SK-N-MC (cell line): ENCODE data around the gene HUNK.

Experiments
- EZH2 ChIP-seq: fragments of 200-600 bp; sonication (generic); IDR thresholded peaks from one replicate; pipeline ENCODE4 v1.6.1; 2017; ENCODE audit warnings: antibody characterized with exemption
- POLR2AphosphoS5 ChIP-seq: IDR thresholded peaks from 2 replicates; pipeline ENCODE4 v1.6.1; 2012; ENCODE audit warnings: mild to moderate bottlenecking, low read depth, low read length, borderline replicate concordance

DNA sequence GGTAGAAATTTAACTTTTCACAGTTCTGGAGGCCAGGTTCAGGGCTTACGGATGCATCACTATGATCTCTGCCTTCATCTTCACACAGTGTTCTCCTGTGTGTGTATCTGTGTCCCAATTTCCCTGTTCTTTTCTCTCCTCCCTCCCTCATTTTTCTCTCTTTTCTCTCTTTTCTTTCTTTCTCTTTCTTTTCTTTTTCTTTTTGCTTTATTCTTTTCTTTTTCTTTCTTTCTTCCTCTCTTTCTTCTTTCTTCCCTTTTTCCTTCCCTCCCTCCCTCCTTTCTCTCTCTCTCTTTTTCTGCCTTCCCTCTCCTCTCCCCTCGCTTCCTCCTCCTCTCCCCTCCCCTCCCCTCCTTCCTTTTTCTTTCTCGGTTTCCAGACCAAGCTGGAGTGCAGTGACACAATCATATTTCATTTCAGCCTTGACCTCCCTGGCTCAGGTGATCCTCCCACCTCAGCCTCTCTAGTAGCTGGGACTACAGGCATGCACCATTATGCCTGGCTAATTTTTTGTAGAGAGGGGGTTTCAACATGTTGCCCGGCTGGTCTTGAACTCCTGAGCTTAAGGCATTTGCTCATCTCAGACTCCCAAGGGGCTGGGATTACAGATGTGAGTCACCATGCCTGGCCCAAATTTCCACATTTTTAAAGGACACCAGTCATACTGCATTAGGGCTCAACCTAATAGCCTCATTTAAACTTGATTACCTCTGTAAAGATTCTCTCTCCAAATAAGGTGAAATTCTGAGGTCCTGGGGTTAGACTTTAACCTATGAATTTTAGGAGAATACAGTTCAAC lies 115.9 kb downstream of the HUNK start:
- TF ChIP-seq EZH2 (no peak), POLR2AphosphoS5 (no peak)
